BJ (cell line): ENCODE measurements around the gene GREM2. TPM values are rescaled to one million over a fixed set of nuclear protein-coding genes. Genes with fewer than 3 reads are reported as not detected.

ENCODE experiments used
- CTCF ChIA-PET: fragments of 350-600 bp; formaldehyde crosslinking; extraction: SDS; loops from one replicate; lab custom pipeline; 2021; ENCODE audit warnings: antibody characterized with exemption, inconsistent platforms; lab: Yijun Ruan, JAX
- POLR2A ChIA-PET: fragments of 300-600 bp; sonication (Branson Sonifier 250); formaldehyde crosslinking; extraction: SDS; loops from one replicate; lab custom pipeline; 2021; ENCODE audit warnings: antibody characterized with exemption; lab: Charles Lee
- DNase-seq: peaks from one replicate; pipeline ENCODE4 v3.0.0-alpha.2; 2011; ENCODE audit warnings: low read depth
- H3K27me3 ChIP-seq: 2 replicates; pipeline ENCODE4 v1.6.0; 2011; ENCODE audit warnings: low read length; ENCODE audit not compliant: control insufficient read depth, insufficient read depth
- H3K36me3 ChIP-seq: 2 replicates; pipeline ENCODE4 v1.5.1; 2011; ENCODE audit warnings: low read length; ENCODE audit not compliant: control insufficient read depth, insufficient read depth
- H3K4me3 ChIP-seq: 2 replicates; pipeline ENCODE4 v1.5.1; 2011; ENCODE audit warnings: low read depth, mild to moderate bottlenecking, control low read depth, low read length
- polyA plus RNA-seq: library from polyadenylated mRNA; depleted of rRNA; stranded (reverse); fragments of >200 nt; gene quantifications from 2 replicates; pipeline ENCODE4 v1.2.3, GENCODE V29; 2011
- TF ChIP-seq, protein P1 (sequence below): IDR thresholded peaks from 2 replicates; pipeline ENCODE4 v1.5.1; 2011; ENCODE audit warnings: low read depth, mild to moderate bottlenecking, control low read depth, inconsistent platforms, low read length, moderate library complexity; ENCODE audit not compliant: insufficient read depth

The GREM2 gene
- polyA plus RNA-seq, 1 experiment: 5.6 TPM

DNA sequence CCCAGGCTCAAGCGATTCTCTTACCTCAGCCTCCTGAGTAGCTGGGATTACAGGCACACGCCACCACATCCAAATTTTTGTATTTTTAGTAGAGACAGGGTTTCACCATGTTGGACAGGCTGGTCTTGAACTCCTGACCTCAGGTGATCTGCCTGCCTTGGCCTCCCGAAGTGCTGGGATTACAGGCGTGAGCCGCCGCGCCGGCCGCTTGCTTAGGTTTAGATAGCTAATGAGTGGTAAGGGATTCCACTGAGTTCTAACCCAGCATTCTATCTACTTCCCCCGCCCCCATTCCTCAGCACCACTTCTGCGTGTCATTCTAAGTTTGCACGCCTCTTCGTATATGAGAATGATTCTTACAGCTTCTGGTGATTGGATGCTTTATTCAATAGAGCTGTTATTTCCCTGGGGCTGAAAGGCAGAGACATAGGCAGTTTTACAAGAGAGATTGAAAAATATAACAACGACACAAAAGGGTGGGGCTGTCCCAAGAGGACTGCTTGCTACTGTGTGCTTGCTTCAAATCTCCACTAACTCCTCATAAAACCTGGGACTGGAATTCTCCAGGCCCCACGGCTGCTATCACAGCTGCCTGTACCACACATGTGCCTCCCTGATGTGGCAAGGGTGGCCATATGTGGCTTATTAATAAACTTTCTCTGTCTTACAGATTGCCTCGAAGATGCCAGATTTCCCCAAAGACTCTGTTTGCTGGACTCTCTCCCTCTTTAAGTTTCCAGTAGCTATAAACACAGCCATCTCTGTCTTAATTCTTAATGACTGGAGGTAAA lies 23.7 kb upstream of the GREM2 start:
- CTCF ChIA-PET: no interaction called here
- DNase-seq: peak; percentile 27

DNA sequence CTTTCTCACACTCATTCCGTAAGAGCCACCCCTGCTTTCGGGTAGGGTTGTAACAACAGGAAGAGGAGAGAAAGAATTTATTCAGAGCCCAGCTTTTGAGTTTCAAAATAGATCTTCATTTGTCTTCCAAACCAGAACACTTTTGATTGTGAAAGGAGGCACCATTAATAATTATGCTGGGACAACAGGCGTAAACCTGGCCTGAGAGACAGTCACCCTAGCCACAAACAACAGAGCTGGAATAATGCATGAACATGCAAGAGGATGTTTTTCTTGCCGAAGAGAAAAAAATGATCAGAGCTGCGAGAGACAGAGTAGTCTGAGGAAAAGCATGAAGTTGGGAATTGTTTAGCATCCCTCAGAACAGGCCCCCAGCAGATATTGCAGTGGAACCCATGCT lies 18.5 kb upstream of the GREM2 start:
- Histone ChIP-seq H3K4me3 (no peak overlapping the region), H3K27me3 (0 out of 2 replicates have a peak, but pooled peaks cover 2% of the 10 kb centered on the region), H3K36me3 (no peaks in the 10 kb centered on the region)
- ChIA-PET POLR2A (no interaction called here), CTCF (no interaction called here)
- no peak for DNase-seq
- TF ChIP-seq, protein P1, sequence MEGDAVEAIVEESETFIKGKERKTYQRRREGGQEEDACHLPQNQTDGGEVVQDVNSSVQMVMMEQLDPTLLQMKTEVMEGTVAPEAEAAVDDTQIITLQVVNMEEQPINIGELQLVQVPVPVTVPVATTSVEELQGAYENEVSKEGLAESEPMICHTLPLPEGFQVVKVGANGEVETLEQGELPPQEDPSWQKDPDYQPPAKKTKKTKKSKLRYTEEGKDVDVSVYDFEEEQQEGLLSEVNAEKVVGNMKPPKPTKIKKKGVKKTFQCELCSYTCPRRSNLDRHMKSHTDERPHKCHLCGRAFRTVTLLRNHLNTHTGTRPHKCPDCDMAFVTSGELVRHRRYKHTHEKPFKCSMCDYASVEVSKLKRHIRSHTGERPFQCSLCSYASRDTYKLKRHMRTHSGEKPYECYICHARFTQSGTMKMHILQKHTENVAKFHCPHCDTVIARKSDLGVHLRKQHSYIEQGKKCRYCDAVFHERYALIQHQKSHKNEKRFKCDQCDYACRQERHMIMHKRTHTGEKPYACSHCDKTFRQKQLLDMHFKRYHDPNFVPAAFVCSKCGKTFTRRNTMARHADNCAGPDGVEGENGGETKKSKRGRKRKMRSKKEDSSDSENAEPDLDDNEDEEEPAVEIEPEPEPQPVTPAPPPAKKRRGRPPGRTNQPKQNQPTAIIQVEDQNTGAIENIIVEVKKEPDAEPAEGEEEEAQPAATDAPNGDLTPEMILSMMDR: no peak

More for the DNA sequence above, 23.7 kb upstream of the GREM2 start:
- no peak overlapping the region for H3K4me3 ChIP-seq
- H3K27me3 ChIP-seq: 0 out of 2 replicates have a peak, but pooled peaks cover 2% of the 10 kb centered on the region
- no peaks in the 10 kb centered on the region for H3K36me3 ChIP-seq
- POLR2A ChIA-PET: interaction anchor here (0.6 kb wide), 1 partner anchor 26 kb away, joined by 3 read pairs; no protein-coding TSS in a partner anchor
- TF ChIP-seq, protein P1: no peak

DNA sequence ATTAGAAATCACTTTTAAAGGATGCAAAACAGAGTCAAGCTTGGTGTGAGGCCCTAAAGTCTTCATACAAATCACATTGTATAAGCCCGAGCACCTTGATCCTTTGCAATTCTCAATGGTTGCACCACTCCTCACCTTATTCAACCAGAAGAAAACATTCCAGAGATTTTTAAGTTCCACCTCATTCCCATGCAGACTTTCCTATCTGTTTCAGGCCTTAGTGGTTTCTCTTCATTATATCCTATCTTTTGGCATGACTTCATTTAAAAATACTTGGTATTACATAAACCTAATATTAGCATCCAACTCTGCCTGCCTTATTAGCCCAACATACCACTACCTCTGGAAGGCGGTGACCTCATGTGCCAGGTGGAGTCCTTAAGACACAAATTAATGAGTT lies 9.3 kb upstream of the GREM2 start:
- Histone ChIP-seq H3K36me3 (no peaks in the 10 kb centered on the region), H3K4me3 (no peak overlapping the region), H3K27me3 (no peaks in the 10 kb centered on the region; the same call in 1 of the 2 replicates)
- ChIA-PET POLR2A (no interaction called here), CTCF (no interaction called here)
- TF ChIP-seq, protein P1: no peak
- DNase-seq: no peak

DNA sequence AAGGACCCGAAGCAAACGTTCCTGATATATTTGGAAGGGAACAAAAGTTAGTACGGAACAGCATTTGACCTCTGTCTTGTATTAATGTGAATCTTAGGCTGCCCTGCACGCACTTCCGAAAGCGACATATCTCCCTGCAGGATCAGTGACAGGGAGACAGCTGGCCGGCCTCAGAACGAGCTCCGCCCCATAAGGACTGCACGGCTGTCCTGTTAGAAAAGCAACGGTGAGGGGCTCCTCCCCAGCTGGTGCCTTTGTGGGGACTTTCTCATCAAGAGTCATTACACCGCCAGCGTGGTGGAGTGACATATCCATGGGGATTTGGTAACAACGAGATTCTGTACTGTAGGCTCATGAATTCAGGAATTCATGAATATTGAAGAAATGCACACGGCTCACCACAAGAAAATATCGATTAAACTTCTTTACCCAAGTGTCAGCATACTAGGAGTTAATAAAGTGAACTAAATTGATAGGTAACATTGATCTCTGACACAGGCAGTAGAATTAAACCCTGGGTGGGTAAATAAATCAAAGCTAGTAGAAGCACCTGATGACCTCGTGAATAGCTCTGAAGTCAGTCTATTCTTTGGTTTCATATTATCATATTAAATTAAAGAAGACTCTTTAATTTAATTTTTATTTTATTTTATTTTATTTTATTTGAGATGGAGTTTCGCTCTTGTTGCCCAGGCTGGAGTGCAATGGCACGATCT lies 8.1 kb upstream of the GREM2 start:
- TF ChIP-seq, protein P1: no peak
- Histone ChIP-seq H3K27me3 (no peaks in the 10 kb centered on the region; the same call in 1 of the 2 replicates), H3K4me3 (no peak overlapping the region), H3K36me3 (no peaks in the 10 kb centered on the region)
- ChIA-PET POLR2A (no interaction called here), CTCF (no interaction called here)
- no peak for DNase-seq

DNA sequence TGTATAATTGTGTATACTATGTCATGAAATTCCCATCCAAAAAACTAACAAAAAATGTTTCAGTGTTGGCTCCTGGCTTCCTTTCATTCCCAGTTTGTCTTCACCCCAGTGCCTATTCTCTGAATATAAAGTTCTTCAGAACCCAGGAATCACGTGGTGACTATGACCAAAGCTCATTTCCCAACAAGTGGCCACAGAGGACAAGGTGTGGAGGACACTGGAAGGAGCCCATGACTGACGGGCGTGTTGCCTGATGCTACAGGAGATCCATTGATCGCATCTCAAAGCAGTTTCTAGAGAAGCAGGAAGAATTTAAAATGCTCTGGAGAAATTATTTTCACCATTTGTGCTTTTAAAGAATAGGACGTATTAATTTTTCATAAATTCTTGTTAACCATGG lies 7.4 kb upstream of the GREM2 start:
- no peaks in the 10 kb centered on the region for H3K36me3 ChIP-seq
- POLR2A ChIA-PET: no interaction called here
- no peaks in the 10 kb centered on the region; the same call in 1 of the 2 replicates for H3K27me3 ChIP-seq
- H3K4me3 ChIP-seq: no peak overlapping the region
- no peak for DNase-seq
- CTCF ChIA-PET: no interaction called here
- TF ChIP-seq, protein P1: no peak
